Liver (tissue), 9 donors: Measurements from ENCODE around the gene NLGN1. TPM values are rescaled to one million over a fixed set of nuclear protein-coding genes. Genes with fewer than 3 reads are reported as not detected.
A peak's percentile ranks its signal among the peaks of the same experiment; 100 is the strongest.

Experiments
- DNase-seq: peaks from one replicate; pipeline ENCODE4 v3.0.0-alpha.2; 2017; ENCODE audit warnings: low spot score
- H3K27ac ChIP-seq, 2 donors: one replicate each; pipeline ENCODE4 v1.7.0; 2013; ENCODE audit warnings: inconsistent platforms in 2 of 2, low read length in 2 of 2, control low read depth in 1 of 2, low read depth in 1 of 2, mild to moderate bottlenecking in 1 of 2
- H3K27me3 ChIP-seq, 4 donors: one replicate each; pipeline versions ENCODE4 v1.6.1 to v1.7.0; 2013; ENCODE audit warnings: low read length in 3 of 4, inconsistent platforms in 1 of 4, mild to moderate bottlenecking in 1 of 4, moderate library complexity in 1 of 4; ENCODE audit not compliant: control insufficient read depth in 4 of 4, insufficient read depth in 4 of 4
- H3K36me3 ChIP-seq, 4 donors: one replicate each; pipeline versions ENCODE4 v1.6.1 to v1.7.0; 2013; ENCODE audit warnings: low read length in 3 of 4, mild to moderate bottlenecking in 3 of 4, low read depth in 1 of 4, moderate library complexity in 1 of 4; ENCODE audit not compliant: control insufficient read depth in 4 of 4, insufficient read depth in 3 of 4
- H3K4me1 ChIP-seq, 4 donors: one replicate each; pipeline versions ENCODE4 v1.6.1 to v1.7.0; 2013; ENCODE audit warnings: low read length in 3 of 4, mild to moderate bottlenecking in 3 of 4, moderate library complexity in 1 of 4; ENCODE audit not compliant: control insufficient read depth in 4 of 4, insufficient read depth in 4 of 4
- H3K4me3 ChIP-seq, 3 donors: one replicate each; pipeline versions ENCODE4 v1.6.1 to v1.7.0; 2013; ENCODE audit warnings: low read length in 3 of 3, control low read depth in 1 of 3, low read depth in 1 of 3, mild to moderate bottlenecking in 1 of 3
- H3K9ac ChIP-seq, 2 donors: one replicate each; pipeline ENCODE4 v1.7.0; 2013; ENCODE audit warnings: low read length in 2 of 2, mild to moderate bottlenecking in 2 of 2, moderate library complexity in 2 of 2, control low read depth in 1 of 2, low read depth in 1 of 2
- H3K9me3 ChIP-seq, 4 donors: one replicate each; pipeline versions ENCODE4 v1.6.1 to v1.7.0; 2013; ENCODE audit warnings: low read length in 3 of 4; ENCODE audit not compliant: control insufficient read depth in 4 of 4
- EGR1 ChIP-seq, 2 donors: IDR thresholded peaks; 2 replicates each; pipeline ENCODE4 v1.6.1; 2016 to 2018; ENCODE audit warnings: antibody characterized with exemption in 2 of 2, low read depth in 2 of 2
- FOXA1 ChIP-seq: IDR thresholded peaks from 2 replicates; pipeline ENCODE4 v1.6.1; 2016; ENCODE audit warnings: antibody characterized with exemption
- FOXA2 ChIP-seq: IDR thresholded peaks from 2 replicates; pipeline ENCODE4 v1.6.1; 2016; ENCODE audit warnings: antibody characterized with exemption
- GABPA ChIP-seq, 2 donors: IDR thresholded peaks in 1 of 2; conservative IDR thresholded peaks in 1 of 2; 2 replicates each; pipeline ENCODE4 v1.6.1; 2016; ENCODE audit warnings: antibody characterized with exemption in 2 of 2, mild to moderate bottlenecking in 1 of 2, moderate library complexity in 1 of 2
- HNF4A ChIP-seq, 2 donors: conservative IDR thresholded peaks; 2 replicates each; pipeline ENCODE4 v1.6.1; 2016; ENCODE audit warnings: antibody characterized with exemption in 2 of 2, mild to moderate bottlenecking in 2 of 2
- JUND ChIP-seq, 2 donors: IDR thresholded peaks; 2 replicates each; pipeline ENCODE4 v1.6.1; 2016; ENCODE audit warnings: antibody characterized with exemption in 2 of 2
- NR2F2 ChIP-seq: IDR thresholded peaks from 2 replicates; pipeline ENCODE4 v1.6.1; 2016; ENCODE audit warnings: antibody characterized with exemption
- RAD21 ChIP-seq, 2 donors: IDR thresholded peaks; 2 replicates each; pipeline ENCODE4 v1.6.1; 2016; ENCODE audit warnings: antibody characterized with exemption in 2 of 2, mild to moderate bottlenecking in 2 of 2
- RXRA ChIP-seq, 2 donors: IDR thresholded peaks; 2 replicates each; pipeline ENCODE4 v1.6.1; 2017 to 2018; ENCODE audit warnings: antibody characterized with exemption in 2 of 2, mild to moderate bottlenecking in 1 of 2
- TAF1 ChIP-seq: conservative IDR thresholded peaks from 2 replicates; pipeline ENCODE4 v1.6.1; 2016; ENCODE audit warnings: antibody characterized with exemption, mild to moderate bottlenecking
- YY1 ChIP-seq: IDR thresholded peaks from 2 replicates; pipeline ENCODE4 v1.6.1; 2016; ENCODE audit warnings: antibody characterized with exemption, mild to moderate bottlenecking
- WGBS: extraction: QIAGEN DNeasy Blood & Tissue Kit; methylation state at CpG from one replicate; pipeline ENCODE4 v1.1.7; 2013; 5-methylcytosine and 5-hydroxymethylcytosine counted together
- polyA plus RNA-seq, 2 donors: library from polyadenylated mRNA; stranded (reverse) in 1 of 2; unstranded in 1 of 2; fragments of 200-250 nt in 1 of 2; fragments of >200 nt in 1 of 2; fragmentation: Nextera tagmentation in 1 of 2; extraction: Ambion mirVana in 1 of 2; gene quantifications; one replicate each; pipeline versions ENCODE4 v1.2.1 to v1.2.3, GENCODE V29; 2013 to 2015
- total RNA-seq, 2 donors: library from RNA; depleted of rRNA; stranded (reverse); fragments of >200 nt; gene quantifications; one replicate each; pipeline ENCODE4 v1.2.3, GENCODE V29; 2014
- TF ChIP-seq, protein P1 (sequence below): fragments of 150-350 bp; IDR thresholded peaks from 2 replicates; pipeline ENCODE4 v1.5.1; 2017; ENCODE audit warnings: improper control_type of control experiment, low read depth, low read length; ENCODE audit not compliant: missing input control
- TF ChIP-seq, protein P2 (sequence below): IDR thresholded peaks from 2 replicates; pipeline ENCODE4 v1.6.1; 2016; ENCODE audit warnings: antibody characterized with exemption
- TF ChIP-seq, protein P3 (sequence below): IDR thresholded peaks from 2 replicates; pipeline ENCODE4 v1.6.1; 2016; ENCODE audit warnings: antibody characterized with exemption
- TF ChIP-seq, protein P4 (sequence below): IDR thresholded peaks from 2 replicates; pipeline ENCODE4 v1.6.1; 2016; ENCODE audit warnings: antibody characterized with exemption
- donor health status: healthy.
- donor health status: healthy.
- donor health status: healthy.
- donor health status: healthy.
- donor health status: healthy.

NLGN1 gene
- total and polyA plus RNA-seq, 4 donors, result 0.02 to 0.67 (median 0.37) TPM; not detected in 1

DNA sequence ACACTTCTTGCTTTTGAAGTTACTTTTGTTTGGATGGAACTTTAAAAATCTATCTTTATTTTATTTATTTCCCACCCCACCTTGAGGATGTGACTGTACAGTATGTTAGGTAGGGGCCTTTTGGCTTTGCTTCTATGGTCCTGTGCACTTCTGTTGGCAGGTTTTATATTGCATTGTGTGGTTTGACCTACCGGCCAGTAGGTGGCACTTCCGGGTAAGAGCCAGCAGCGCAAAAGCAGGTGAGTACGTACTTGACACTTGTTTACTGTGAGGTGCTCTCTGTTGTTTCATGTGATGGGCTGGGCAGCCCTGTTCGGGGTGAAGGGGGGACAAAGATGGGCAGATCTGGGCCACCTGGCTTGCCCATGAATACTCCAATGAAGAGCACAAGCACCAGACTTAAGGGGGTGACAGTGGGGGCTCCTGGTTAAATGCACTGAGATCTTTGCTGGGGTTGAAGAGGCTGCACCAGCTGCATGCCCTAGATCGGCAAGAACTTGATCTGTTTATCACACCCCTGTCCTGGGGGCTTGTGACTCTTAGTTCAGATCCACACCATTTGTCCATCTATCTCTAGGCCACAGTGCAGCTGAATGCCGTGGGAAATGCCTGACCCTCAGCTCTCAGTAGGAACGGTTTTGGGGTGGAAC, 131.6 kb downstream of the NLGN1 start:
- Histone ChIP-seq H3K9me3 (peaks cover 0 to 2% (median under 1%) of the 10 kb centered on the region in 4 donors), H3K4me3 (no peak overlapping the region), H3K4me1 (no peaks in the 10 kb centered on the region), H3K27me3 (no peaks in the 10 kb centered on the region), H3K9ac (no peak overlapping the region), H3K27ac (no peak overlapping the region), H3K36me3 (no peaks in the 10 kb centered on the region)
- DNase-seq, result no peak
- WGBS, result 41% methylated on average over 8 of the region's 8 CpGs
- TF ChIP-seq FOXA1 (no peak), RXRA (IDR thresholded peaks at IDR 0.05) (no peak), YY1 (no peak), RAD21 (IDR thresholded peaks at IDR 0.05) (peak in 1 of 2 donors; percentile 55)
- TF ChIP-seq, protein P1, sequence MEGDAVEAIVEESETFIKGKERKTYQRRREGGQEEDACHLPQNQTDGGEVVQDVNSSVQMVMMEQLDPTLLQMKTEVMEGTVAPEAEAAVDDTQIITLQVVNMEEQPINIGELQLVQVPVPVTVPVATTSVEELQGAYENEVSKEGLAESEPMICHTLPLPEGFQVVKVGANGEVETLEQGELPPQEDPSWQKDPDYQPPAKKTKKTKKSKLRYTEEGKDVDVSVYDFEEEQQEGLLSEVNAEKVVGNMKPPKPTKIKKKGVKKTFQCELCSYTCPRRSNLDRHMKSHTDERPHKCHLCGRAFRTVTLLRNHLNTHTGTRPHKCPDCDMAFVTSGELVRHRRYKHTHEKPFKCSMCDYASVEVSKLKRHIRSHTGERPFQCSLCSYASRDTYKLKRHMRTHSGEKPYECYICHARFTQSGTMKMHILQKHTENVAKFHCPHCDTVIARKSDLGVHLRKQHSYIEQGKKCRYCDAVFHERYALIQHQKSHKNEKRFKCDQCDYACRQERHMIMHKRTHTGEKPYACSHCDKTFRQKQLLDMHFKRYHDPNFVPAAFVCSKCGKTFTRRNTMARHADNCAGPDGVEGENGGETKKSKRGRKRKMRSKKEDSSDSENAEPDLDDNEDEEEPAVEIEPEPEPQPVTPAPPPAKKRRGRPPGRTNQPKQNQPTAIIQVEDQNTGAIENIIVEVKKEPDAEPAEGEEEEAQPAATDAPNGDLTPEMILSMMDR, result peak; percentile 35

DNA sequence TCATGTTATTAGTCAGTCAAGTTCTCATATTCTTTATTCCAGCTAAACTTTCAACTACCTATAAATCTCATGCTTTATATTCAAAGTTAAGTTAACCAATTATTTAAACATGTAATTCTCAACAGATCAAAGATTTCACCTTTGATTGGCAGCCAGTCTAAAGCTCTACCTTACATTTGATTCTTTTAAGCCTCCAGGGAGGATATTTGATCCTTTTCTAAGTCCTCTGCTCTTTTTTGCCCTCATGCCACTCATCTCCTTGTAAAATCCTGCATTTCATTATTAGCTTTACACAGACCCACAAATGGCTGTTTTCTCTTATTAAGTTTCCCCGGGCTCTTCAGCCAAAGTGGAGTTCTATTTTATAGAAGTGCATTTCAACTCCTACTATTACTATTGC, 134.1 kb downstream of the NLGN1 start:
- Histone ChIP-seq H3K27ac (no peak overlapping the region), H3K27me3 (no peaks in the 10 kb centered on the region), H3K9ac (no peak overlapping the region), H3K9me3 (peaks cover 0 to 1% (median 0%) of the 10 kb centered on the region in 4 donors), H3K36me3 (no peaks in the 10 kb centered on the region), H3K4me1 (no peaks in the 10 kb centered on the region), H3K4me3 (no peak overlapping the region)
- no peak for DNase-seq
- WGBS, result 71% methylated on average over 1 of the region's 1 CpG
- TF ChIP-seq, protein P2, sequence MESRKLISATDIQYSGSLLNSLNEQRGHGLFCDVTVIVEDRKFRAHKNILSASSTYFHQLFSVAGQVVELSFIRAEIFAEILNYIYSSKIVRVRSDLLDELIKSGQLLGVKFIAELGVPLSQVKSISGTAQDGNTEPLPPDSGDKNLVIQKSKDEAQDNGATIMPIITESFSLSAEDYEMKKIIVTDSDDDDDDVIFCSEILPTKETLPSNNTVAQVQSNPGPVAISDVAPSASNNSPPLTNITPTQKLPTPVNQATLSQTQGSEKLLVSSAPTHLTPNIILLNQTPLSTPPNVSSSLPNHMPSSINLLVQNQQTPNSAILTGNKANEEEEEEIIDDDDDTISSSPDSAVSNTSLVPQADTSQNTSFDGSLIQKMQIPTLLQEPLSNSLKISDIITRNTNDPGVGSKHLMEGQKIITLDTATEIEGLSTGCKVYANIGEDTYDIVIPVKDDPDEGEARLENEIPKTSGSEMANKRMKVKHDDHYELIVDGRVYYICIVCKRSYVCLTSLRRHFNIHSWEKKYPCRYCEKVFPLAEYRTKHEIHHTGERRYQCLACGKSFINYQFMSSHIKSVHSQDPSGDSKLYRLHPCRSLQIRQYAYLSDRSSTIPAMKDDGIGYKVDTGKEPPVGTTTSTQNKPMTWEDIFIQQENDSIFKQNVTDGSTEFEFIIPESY, result no peak
- TF ChIP-seq JUND (IDR thresholded peaks at IDR 0.05), result no peak
- TF ChIP-seq FOXA2, result no peak
- no peak for TF ChIP-seq YY1
- TF ChIP-seq GABPA (IDR thresholded peaks at IDR 0.05 in 1 of 2, conservative IDR thresholded peaks at IDR 0.05 in 1 of 2), result no peak
- no peak for TF ChIP-seq EGR1 (IDR thresholded peaks at IDR 0.05; ENCODE audit: low read depth in 2 of 2)
- TF ChIP-seq RAD21 (IDR thresholded peaks at IDR 0.05), result no peak
- TF ChIP-seq, protein P3, sequence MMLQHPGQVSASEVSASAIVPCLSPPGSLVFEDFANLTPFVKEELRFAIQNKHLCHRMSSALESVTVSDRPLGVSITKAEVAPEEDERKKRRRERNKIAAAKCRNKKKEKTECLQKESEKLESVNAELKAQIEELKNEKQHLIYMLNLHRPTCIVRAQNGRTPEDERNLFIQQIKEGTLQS, result no peak
- no peak for TF ChIP-seq TAF1
- no peak for TF ChIP-seq HNF4A (conservative IDR thresholded peaks at IDR 0.05)
- TF ChIP-seq NR2F2, result no peak
- TF ChIP-seq, protein P4, sequence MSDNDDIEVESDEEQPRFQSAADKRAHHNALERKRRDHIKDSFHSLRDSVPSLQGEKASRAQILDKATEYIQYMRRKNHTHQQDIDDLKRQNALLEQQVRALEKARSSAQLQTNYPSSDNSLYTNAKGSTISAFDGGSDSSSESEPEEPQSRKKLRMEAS, result no peak
